Stimulated activated CD4-positive, alpha-beta T cell treated with anti-CD3 and anti-CD28 coated beads, Interleukin-12 subunit alpha, Interleukin-12 subunit beta, amount 100 ng/mL, for 48 hours (primary cell): ENCODE measurements around the gene CPXM2.

Experiments
- DNase-seq, 3 donors: peaks; one replicate each; pipeline ENCODE4 v3.0.0-alpha.2; 2020; ENCODE audit warnings: low read depth in 2 of 3, low spot score in 1 of 3

CPXM2 gene

GRCh38 chr10:123891144-123892071 lies at the start of gene CPXM2:
TSS of gene CPXM2 (minus strand) at chr10:123891807. CDS start at chr10:123891659, 148 bp downstream.
- no peak for DNase-seq

- DNase-seq: no peak
Measured at GRCh38 chr10:123939591-123939990, 48.0 kb upstream of the CPXM2 start.

DNA sequence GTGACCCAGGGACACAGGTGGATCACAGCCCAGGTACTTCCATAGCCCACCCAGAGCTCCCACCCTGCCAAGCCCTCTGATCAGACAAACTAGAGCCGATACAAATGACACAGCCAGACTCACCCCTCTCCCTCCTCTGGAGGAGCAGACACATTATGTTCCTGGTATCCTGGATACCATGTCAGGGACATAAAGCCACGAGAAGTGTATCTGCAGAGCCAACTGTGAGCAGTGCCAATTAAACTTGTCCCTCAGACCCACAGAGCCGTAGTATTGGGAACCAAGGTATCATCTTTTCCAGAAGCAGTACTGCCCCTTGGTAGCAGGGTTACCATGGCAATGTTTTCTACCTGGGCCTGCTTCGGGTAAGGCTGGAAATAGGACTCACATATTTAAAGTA lies 47.3 kb upstream of the CPXM2 start:
- DNase-seq: no peak

GRCh38 chr10:123936426-123936825 lies 44.8 kb upstream of the CPXM2 start:
- DNase-seq: no peak

DNA sequence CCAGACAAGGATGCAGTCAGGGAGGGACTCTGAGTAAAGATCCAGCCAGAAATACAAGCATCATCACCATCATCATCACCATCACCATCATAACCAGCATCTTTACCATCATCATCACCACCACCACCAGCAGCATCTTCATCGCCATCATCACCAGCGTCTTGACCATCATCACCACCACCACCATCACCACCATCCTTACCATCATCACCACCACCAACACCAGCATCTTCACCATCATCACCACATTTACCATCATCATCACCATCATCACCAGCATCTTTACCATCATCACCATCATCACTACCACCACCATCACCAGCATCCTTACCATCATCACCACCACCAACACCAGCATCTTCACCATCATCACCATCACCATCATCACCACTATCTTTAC lies 44.1 kb upstream of the CPXM2 start:
- no peak for DNase-seq

- no peak for DNase-seq
Measured at GRCh38 chr10:123934846-123935245, 43.2 kb upstream of the CPXM2 start.

DNA sequence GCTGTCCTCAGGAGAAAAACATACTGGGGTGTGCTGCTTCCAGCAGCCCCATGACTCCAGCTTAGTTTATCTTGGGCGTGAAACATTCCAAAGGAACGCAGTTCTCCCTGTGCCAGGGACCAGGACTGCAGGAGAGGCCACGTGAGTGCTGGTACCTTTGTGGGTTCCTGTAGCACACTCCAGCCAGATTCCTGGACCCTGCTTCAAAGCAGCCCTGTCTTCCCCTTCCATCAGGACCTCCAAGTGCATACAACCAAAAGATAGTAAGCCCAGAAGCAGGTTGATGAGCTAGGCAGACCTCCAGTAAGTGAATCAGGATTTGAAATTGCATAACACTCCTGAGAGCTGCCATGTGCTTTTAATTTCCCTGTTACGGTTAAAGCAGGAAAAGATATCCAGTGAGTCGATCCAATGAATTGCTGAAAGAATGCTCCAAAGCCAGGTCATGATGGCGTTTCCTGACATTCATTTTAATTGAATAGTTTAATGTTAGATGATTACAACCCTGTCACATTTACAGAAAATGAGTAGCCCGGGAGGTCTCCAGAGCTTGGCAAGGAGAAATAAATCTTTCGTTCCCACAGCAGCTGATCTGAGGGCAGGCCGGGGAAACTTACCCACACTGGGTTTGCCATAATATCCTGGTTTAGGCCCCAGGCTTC lies 38.9 kb upstream of the CPXM2 start:
- DNase-seq: no peak

DNA sequence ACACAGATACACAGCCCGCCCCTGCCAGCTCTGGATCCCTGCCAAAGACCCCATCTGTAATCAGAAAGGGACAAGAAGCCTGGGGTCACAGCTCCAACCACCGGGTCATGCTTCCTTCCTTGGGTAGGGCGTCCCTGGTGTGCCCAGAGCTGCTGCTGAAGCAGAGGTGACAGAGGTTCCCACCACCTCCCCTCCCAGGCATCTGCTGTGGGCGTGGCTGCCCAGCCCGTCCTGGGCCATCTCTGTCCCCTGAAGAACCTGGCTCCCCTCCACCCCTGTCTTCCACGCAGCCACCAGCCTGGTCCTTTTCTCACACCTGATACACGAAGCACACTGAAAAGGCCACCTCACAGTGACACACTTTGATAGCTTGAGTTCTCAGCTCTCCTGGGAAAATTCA lies 38.2 kb upstream of the CPXM2 start:
- DNase-seq: no peak

DNA sequence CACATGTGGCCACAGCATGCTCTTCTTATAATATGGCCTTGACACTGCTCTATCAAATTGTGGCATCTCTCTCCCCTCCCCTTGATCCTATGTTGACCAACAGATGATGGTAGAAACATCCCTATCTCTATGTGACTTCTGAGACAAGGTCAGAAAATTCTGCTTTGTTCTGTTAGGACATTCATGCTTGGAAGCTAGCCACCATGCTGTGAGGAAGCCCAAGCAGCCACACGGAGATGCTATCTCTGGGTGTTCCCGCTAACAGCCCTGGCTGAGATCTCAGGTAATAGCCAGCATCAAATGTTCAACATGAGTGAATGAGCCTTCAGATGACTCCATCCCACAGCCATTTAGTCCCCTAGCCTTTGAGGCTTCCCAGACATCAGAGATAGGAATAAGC lies 36.8 kb upstream of the CPXM2 start:
- no peak for DNase-seq

DNA sequence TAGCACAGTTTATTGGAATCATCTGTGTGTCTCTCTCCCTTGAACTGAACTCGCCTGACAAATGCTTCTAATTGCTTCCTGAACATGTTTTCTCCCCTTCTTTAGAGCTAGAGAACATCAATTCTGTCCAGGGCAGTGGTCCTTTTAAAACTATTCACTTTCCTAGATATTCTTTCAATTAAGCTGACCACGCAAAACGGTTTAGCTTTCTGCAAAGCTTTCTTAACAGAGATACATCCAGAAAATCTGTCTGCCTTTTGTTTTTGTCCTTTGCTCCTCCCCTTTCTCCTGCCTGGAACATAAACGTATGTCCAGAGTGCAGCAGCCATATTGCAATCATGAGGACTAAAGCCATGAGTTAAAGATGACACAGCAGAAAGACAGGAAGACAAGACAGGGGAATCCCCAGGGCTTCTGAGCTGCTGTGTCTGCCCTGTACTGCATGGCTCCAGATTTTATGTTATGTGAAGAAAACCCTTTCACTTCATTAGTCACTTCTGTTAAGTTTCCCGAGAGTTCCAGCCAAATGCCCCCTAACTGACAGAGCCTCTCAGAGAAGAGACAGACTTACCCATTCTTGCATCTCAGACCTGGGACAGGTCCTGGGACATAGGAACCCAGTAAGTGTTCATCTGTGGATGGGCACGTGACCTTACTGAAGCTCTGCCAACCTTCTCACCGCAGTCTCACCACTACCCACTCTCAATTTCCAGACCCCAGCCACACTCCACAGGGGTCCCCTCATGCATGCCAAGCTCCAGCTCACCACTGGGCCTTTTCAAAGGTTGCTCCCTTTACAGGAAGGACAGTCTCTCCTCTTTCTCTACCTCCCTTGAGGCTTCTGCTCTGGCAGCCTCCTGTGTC lies 35.0 kb upstream of the CPXM2 start:
- DNase-seq: no peak

- DNase-seq: no peak
Measured at GRCh38 chr10:123922126-123922525, 30.5 kb upstream of the CPXM2 start.

DNA sequence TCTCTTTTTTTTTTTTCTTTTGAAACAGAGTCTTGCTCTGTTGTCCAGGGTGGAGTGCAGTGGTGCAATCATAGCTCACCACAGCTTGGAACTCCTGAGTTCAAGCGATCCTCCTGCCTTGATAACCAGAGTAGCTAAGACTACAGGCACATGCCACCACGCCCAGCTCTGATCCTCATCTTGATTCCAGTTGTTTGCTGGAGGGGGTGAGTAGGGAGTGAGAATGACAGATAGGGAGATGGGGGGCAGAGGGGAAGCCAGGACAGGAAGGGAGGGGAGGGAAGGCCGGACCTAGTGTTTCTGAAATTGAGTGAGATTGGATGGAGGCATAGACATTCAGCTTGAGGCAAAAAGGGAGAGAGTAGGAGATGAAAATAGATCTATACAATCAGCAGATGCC lies 25.2 kb upstream of the CPXM2 start:
- DNase-seq: no peak

DNA sequence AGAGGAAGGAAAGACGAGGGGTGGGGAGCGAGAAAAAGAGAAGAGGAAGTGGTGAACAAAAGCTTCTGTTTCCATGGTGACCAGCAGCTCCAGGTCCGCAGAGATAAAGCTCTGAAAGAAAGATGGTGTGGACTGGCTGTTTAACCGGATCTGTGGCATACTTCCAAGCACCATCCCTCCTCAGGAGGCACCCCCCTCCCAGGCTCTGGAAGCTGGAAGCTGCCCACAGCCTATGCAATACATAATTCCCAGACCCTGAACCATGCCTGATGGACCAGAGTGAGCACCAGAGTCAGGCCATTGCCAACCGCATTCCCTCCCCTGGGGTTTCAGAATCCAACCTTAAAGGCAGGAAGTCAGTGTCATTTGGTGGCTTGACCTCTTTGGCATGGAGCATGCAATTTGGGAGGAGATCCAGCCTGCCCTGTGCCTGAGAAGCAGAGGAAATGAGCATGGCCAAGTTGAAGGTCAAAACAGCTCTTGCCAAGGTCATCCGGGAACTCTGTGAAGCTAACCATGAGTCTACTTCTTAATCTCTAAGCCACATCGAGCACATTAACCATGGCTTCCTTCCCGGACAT lies 22.2 kb upstream of the CPXM2 start:
- DNase-seq: no peak

DNA sequence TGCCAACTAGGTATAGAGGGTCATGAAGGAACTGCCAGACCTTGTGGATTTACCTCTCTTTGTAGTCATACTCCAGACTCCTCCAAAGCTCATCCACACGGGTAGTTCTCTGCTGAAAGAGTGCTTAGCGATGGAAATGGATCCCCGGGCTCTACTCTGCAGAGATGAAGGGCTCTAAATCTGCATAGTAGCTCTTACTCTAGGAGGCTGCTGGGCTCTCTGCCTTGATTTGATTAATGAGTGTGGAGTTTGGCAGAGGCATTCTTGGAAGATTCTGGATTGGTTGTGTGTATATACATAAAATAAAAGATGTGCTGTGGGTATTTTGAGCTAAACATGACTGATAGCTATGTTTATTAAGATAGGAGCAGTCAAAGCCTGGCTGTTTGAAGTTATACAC lies 21.3 kb upstream of the CPXM2 start:
- no peak for DNase-seq

DNA sequence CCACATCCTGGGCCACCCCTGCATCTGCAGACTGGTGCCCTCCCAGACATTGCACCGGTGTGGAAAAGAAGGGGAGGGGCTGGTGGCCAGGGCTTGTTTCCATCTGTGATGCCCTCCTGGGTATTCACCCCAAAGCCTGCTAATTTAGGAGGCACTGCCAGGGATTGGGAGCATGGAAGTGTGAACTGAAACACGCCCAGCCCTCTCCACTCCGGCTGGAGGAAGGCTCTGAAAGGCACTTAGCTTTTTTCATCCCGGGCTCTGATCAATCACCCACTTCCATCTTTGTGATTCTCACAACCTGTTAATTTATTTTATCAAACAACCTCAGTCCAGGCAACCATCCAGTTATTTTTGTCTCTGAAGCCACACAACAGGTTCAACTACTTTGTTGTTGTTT lies 20.9 kb upstream of the CPXM2 start:
- DNase-seq: no peak

DNA sequence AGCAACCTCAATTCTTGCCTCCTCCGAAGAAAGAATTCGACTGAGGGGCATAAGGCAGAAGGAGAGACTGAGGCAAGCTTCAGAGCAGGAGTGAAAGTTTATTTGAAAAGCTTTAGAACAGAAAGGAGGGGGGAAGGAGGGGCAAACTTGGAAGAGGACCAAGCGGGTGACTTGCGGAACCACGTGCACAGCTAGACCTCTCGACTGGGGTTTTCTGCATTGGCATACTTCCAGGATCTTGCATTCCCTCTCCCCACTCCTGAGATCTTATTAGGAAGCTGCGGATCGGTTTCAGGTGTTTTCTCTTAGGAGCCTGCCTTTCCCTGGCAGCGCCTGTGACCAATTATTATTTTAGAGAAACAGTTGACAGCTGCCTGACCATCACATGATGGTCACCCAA lies 20.3 kb upstream of the CPXM2 start:
- no peak for DNase-seq

GRCh38 chr10:123909866-123910265 lies 18.3 kb upstream of the CPXM2 start:
- DNase-seq: no peak

DNA sequence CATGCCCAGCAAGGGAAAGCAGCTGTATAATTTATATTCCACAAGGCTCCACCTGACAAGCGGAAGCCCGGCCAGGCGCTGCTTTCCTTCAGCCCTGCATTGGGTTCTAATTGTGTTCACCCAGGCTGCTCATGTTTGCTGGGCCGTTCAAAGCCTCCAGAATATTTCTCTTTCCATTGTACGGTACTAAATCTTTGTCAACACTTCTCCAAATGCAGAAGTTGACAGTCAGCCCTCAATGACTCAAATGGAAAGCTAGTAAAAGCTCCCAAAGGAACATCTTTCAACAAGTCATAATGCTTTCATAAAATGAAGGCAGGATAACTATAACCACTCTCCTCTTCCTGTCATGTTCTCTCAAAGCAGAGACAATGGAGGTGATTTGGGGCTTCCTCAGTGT lies 17.8 kb upstream of the CPXM2 start:
- no peak for DNase-seq

- DNase-seq: no peak
Measured at GRCh38 chr10:123908379-123908778, 16.8 kb upstream of the CPXM2 start.

- no peak for DNase-seq
Measured at GRCh38 chr10:123906884-123907652, 15.5 kb upstream of the CPXM2 start.

GRCh38 chr10:123906296-123906695 lies 14.7 kb upstream of the CPXM2 start:
- DNase-seq: no peak
